PC-3 (cell line): ENCODE data around the gene HLF. TPM values are rescaled to one million over a fixed set of nuclear protein-coding genes. Genes with fewer than 3 reads are reported as not detected.

Experiments
- ATAC-seq: fragments of 200-7000 bp; cut with Tn5 transposase; 2 replicates; pipeline ENCODE4 v1.9.1; 2020; ENCODE audit warnings: mild to moderate bottlenecking, moderate library complexity
- BruUV-seq: library from RNA; stranded (reverse); fragments of 400-500 nt; replicated peaks from 2 replicates; lab custom pipeline; 2021; lab: Mats Ljungman, UMichigan
- CTCF ChIA-PET: fragments of 300-600 bp; sonication (Branson Sonifier 250); formaldehyde crosslinking; loops from one replicate; lab custom pipeline; 2022; ENCODE audit warnings: antibody characterized with exemption; lab: Charles Lee
- POLR2A ChIA-PET: fragments of 300-600 bp; sonication (Branson Sonifier 250); formaldehyde crosslinking; loops from one replicate; lab custom pipeline; 2022; ENCODE audit warnings: antibody characterized with exemption; ENCODE audit not compliant: unreplicated experiment; lab: Charles Lee
- DNase-seq: peaks from one replicate; pipeline ENCODE4 v3.0.0-alpha.2; 2015
- H2AFZ ChIP-seq: fragments of 300-600 bp; sonication (generic); 2 replicates; pipeline ENCODE4 v1.6.0; 2016; ENCODE audit warnings: antibody characterized with exemption, low read length
- H3F3A ChIP-seq: fragments of 300-600 bp; sonication (generic); one replicate; pipeline ENCODE4 v1.6.0; 2017; ENCODE audit warnings: antibody characterized with exemption, low read length, control low read depth, mild to moderate bottlenecking; ENCODE audit not compliant: unreplicated experiment
- H3K27ac ChIP-seq: fragments of 300-600 bp; sonication (generic); 2 replicates; pipeline ENCODE4 v1.5.1; 2016; ENCODE audit warnings: mild to moderate bottlenecking, low read length
- H3K27me3 ChIP-seq: fragments of 300-600 bp; sonication (generic); 2 replicates; pipeline ENCODE4 v1.6.1; 2016; ENCODE audit warnings: low read length, mixed read lengths
- H3K36me3 ChIP-seq: fragments of 300-600 bp; sonication (generic); 2 replicates; pipeline ENCODE4 v1.6.1; 2016; ENCODE audit warnings: low read depth, mixed run types, low read length, mixed read lengths
- H3K4me1 ChIP-seq: fragments of 300-600 bp; sonication (generic); 2 replicates; pipeline ENCODE4 v1.5.1; 2016; ENCODE audit warnings: low read length; ENCODE audit not compliant: insufficient read depth
- H3K4me2 ChIP-seq: fragments of 300-600 bp; sonication (generic); 2 replicates; pipeline ENCODE4 v1.6.0; 2016; ENCODE audit warnings: low read length
- H3K4me3 ChIP-seq: fragments of 300-600 bp; sonication (generic); 2 replicates; pipeline ENCODE4 v1.5.1; 2016; ENCODE audit warnings: mild to moderate bottlenecking, low read length, mixed read lengths
- H3K79me2 ChIP-seq: fragments of 300-600 bp; sonication (generic); 2 replicates; pipeline ENCODE4 v1.6.1; 2017; ENCODE audit warnings: low read length, mixed read lengths
- H3K9ac ChIP-seq: fragments of 300-600 bp; sonication (generic); 2 replicates; pipeline ENCODE4 v1.6.0; 2016; ENCODE audit warnings: mild to moderate bottlenecking, low read length
- H3K9me2 ChIP-seq: fragments of 300-600 bp; sonication (generic); replicated peaks from 2 replicates; pipeline ENCODE4 v1.6.1; 2016; ENCODE audit warnings: mixed run types, low read length, mixed read lengths
- H3K9me3 ChIP-seq: fragments of 300-600 bp; sonication (generic); 2 replicates; pipeline ENCODE4 v1.6.1; 2016; ENCODE audit warnings: low read length, mixed read lengths
- H4K20me1 ChIP-seq: fragments of 300-600 bp; sonication (generic); 2 replicates; pipeline ENCODE4 v1.6.1; 2016; ENCODE audit warnings: low read length, mixed read lengths
- EZH2 ChIP-seq: fragments of 300-600 bp; sonication (generic); IDR thresholded peaks from one replicate; pipeline ENCODE4 v1.6.1; 2017; ENCODE audit warnings: antibody characterized with exemption, mild to moderate bottlenecking, low read length; ENCODE audit not compliant: unreplicated experiment
- EZH2phosphoT487 ChIP-seq: fragments of 300-600 bp; sonication (generic); IDR thresholded peaks from 2 replicates; pipeline ENCODE4 v1.6.1; 2018; ENCODE audit warnings: mild to moderate bottlenecking, antibody characterized with exemption, low read length, borderline replicate concordance
- intact Hi-C: fragments of 100-400 bp; cut with micrococcal nuclease; formaldehyde crosslinking; loops from 2 replicates; pipeline ENCODE4 v1.9.0; 2023
- total RNA-seq: library from RNA; depleted of rRNA; stranded (reverse); fragments of >200 nt; gene quantifications from 2 replicates; pipeline ENCODE4 v1.2.3, GENCODE V29; 2014
- TF ChIP-seq, protein P1 (sequence below): fragments of 300-600 bp; sonication (generic); conservative IDR thresholded peaks from 2 replicates; pipeline ENCODE4 v1.5.1; 2017; ENCODE audit warnings: antibody characterized with exemption, low read depth, mild to moderate bottlenecking, low read length

The HLF gene
- total RNA-seq, 1 experiment from 2014 or later = 0.66 TPM

DNA sequence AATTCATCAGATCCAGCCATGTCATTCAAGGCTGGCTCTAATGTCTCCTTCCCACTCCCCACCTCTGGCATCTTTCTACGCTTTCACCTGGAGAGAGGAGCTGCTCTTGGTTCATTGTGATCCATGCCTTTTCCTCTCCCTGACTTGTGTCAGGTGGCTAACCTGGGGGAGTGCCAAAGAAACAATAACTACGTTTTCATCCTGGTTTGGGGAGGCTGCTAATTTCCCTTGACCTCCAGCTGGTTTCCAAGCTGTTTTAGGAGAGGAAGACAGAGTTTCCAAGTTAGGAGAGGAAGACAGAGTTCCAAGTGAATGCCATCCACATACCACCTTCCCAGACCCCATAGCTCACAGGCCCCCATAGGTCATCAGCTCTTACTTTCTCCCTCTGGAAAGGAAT is 40.0 kb upstream of the HLF start:
- TF ChIP-seq, protein P1, sequence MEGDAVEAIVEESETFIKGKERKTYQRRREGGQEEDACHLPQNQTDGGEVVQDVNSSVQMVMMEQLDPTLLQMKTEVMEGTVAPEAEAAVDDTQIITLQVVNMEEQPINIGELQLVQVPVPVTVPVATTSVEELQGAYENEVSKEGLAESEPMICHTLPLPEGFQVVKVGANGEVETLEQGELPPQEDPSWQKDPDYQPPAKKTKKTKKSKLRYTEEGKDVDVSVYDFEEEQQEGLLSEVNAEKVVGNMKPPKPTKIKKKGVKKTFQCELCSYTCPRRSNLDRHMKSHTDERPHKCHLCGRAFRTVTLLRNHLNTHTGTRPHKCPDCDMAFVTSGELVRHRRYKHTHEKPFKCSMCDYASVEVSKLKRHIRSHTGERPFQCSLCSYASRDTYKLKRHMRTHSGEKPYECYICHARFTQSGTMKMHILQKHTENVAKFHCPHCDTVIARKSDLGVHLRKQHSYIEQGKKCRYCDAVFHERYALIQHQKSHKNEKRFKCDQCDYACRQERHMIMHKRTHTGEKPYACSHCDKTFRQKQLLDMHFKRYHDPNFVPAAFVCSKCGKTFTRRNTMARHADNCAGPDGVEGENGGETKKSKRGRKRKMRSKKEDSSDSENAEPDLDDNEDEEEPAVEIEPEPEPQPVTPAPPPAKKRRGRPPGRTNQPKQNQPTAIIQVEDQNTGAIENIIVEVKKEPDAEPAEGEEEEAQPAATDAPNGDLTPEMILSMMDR = no peak
- no peak for TF ChIP-seq EZH2phosphoT487
- TF ChIP-seq EZH2 = no peak
- Histone ChIP-seq H3K9me3 (no peaks in the 10 kb centered on the region), H3K36me3 (no peaks in the 10 kb centered on the region), H3K9me2 (no peaks in the 10 kb centered on the region), H2AFZ (no peak overlapping the region), H3K27ac (no peak overlapping the region), H3K4me3 (no peak overlapping the region), H3K79me2 (no peaks in the 10 kb centered on the region), H3K27me3 (peaks cover 9% of the 10 kb centered on the region), H3F3A (no peaks in the 10 kb centered on the region), H3K4me2 (no peak overlapping the region), H3K9ac (no peak overlapping the region), H4K20me1 (no peaks in the 10 kb centered on the region), H3K4me1 (no peaks in the 10 kb centered on the region)
- ChIA-PET CTCF (interaction anchor here (0.6 kb wide), 1 partner anchor 526 kb away, joined by 3 read pairs; the partner anchor contains the start of gene PCTP), POLR2A (no interaction called here)
- BruUV-seq = no TSS peak
- DNase-seq (no peak), ATAC-seq (no peak)
- intact Hi-C loops = no loop called here

DNA sequence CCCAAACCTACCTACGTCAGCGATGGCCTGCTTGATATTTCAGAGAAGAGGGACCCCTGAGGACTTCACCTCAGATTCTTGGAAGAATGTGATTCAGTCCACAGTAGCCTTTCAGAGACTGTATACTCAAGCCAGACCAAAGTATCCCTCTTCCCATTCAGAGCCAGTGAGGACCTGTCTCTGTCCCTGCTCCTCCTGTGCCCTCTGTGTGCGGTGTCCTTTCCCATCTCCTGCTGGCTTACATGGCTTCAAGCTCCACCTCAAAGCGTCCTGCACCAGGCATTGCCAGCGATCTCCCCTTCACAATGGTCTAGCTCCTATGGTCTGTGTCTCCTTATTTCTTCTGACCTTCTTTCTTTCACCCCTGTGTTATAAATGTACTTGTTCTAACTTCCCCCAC is 39.5 kb upstream of the HLF start:
- H3F3A ChIP-seq = no peaks in the 10 kb centered on the region
- no peak overlapping the region for H3K4me3 ChIP-seq
- ChIA-PET CTCF (interaction anchor here (0.6 kb wide), 1 partner anchor 526 kb away, joined by 3 read pairs; the partner anchor contains the start of gene PCTP), POLR2A (no interaction called here)
- BruUV-seq = no TSS peak
- peaks cover 9% of the 10 kb centered on the region for H3K27me3 ChIP-seq
- intact Hi-C loops = no loop called here
- no peak for DNase-seq
- no peaks in the 10 kb centered on the region for H3K4me1 ChIP-seq
- H3K9me2 ChIP-seq = no peaks in the 10 kb centered on the region
- H4K20me1 ChIP-seq = no peaks in the 10 kb centered on the region
- no peaks in the 10 kb centered on the region for H3K9me3 ChIP-seq
- TF ChIP-seq EZH2phosphoT487 (no peak), EZH2 (no peak)
- TF ChIP-seq, protein P1 = no peak
- no peak overlapping the region for H3K9ac ChIP-seq
- no peak overlapping the region for H3K4me2 ChIP-seq
- H3K79me2 ChIP-seq = no peaks in the 10 kb centered on the region
- no peak overlapping the region for H3K27ac ChIP-seq
- no peak overlapping the region for H2AFZ ChIP-seq
- no peak; the same call in 1 of the 2 replicates for ATAC-seq
- no peaks in the 10 kb centered on the region for H3K36me3 ChIP-seq

DNA sequence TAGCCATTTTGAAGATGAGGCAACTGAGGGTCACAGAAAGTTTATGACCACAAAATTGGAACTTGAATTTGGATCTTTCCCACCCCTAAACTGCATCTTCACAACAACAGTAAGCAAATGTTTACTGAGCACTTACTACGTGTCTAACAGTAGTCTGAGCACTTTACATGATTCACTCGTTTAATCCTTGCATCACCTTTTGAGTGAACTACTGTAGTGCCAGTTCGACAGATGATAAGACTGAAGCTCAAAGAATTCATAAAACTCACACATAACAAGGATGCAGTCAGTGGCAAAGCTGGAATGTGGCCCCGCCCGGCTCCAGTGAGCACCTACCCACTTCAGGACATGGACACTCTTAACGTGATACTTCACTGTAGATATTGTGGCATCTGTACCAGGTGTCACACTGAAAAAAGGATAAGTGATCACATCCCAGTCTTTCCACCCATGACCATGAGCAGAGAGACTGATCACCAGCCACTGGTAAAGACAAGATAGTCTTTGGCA is 36.0 kb upstream of the HLF start:
- DNase-seq (peak; percentile 26), ATAC-seq (peak; percentile 38)
- H3F3A ChIP-seq = no peaks in the 10 kb centered on the region
- no TSS peak for BruUV-seq
- H3K9ac ChIP-seq = no peak overlapping the region
- H3K4me2 ChIP-seq = no peak overlapping the region
- ChIA-PET POLR2A (no interaction called here), CTCF (no interaction called here)
- TF ChIP-seq, protein P1 = no peak
- peaks cover 2% of the 10 kb centered on the region for H3K27me3 ChIP-seq
- H3K9me3 ChIP-seq = no peaks in the 10 kb centered on the region
- no peaks in the 10 kb centered on the region for H3K79me2 ChIP-seq
- H3K36me3 ChIP-seq = no peaks in the 10 kb centered on the region
- no peaks in the 10 kb centered on the region for H3K9me2 ChIP-seq
- no peak overlapping the region for H3K4me3 ChIP-seq
- H2AFZ ChIP-seq = no peak overlapping the region
- H4K20me1 ChIP-seq = no peaks in the 10 kb centered on the region
- H3K27ac ChIP-seq = no peak overlapping the region
- peaks cover 4% of the 10 kb centered on the region for H3K4me1 ChIP-seq
- intact Hi-C loops = no loop called here
